D721Med (cell line): ENCODE results near the gene KRT9.
"Not testable (repeated sequence)": the region's sequence is repeated elsewhere in the genome, so short reads cannot be mapped to it uniquely, and the experiment has no call there.

Source experiments
- DNase-seq: peaks from one replicate; pipeline ENCODE4 v3.0.0; 2011; ENCODE audit warnings: low spot score; ENCODE audit not compliant: insufficient read length
- FAIRE-seq: peaks from 2 replicates; lab custom pipeline; 2011; peaks lifted over from hg19 to GRCh38; lab: Jason Lieb, UNC
- TF ChIP-seq, protein P1 (sequence below): IDR thresholded peaks from 2 replicates; pipeline ENCODE4 v1.5.1; 2012; ENCODE audit warnings: mild to moderate bottlenecking, control low read depth; ENCODE audit not compliant: insufficient read depth; ENCODE audit errors: missing control alignments

The KRT9 gene

DNA sequence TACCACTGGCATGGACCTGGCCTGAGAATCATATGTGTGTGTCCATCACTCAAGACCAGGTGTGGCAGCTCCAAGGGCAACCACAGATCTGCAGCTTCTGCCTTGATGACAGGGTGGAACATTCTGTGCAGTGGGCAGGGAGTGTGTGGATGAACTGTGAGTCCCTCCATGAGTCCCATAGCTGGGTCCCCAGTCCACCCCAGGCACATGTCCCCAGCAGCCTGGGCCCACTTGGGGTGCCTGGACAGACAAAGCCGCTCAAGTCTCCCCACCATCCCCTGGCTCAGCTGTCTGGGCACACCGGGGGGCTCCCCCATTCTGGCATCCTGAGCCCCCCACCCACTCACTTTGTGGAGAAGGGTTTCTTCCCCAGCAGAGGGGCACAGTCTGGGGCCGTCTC is 45.3 kb upstream of the KRT9 start:
- TF ChIP-seq, protein P1, sequence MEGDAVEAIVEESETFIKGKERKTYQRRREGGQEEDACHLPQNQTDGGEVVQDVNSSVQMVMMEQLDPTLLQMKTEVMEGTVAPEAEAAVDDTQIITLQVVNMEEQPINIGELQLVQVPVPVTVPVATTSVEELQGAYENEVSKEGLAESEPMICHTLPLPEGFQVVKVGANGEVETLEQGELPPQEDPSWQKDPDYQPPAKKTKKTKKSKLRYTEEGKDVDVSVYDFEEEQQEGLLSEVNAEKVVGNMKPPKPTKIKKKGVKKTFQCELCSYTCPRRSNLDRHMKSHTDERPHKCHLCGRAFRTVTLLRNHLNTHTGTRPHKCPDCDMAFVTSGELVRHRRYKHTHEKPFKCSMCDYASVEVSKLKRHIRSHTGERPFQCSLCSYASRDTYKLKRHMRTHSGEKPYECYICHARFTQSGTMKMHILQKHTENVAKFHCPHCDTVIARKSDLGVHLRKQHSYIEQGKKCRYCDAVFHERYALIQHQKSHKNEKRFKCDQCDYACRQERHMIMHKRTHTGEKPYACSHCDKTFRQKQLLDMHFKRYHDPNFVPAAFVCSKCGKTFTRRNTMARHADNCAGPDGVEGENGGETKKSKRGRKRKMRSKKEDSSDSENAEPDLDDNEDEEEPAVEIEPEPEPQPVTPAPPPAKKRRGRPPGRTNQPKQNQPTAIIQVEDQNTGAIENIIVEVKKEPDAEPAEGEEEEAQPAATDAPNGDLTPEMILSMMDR, result no peak
- DNase-seq (no peak), FAIRE-seq (no peak)

DNA sequence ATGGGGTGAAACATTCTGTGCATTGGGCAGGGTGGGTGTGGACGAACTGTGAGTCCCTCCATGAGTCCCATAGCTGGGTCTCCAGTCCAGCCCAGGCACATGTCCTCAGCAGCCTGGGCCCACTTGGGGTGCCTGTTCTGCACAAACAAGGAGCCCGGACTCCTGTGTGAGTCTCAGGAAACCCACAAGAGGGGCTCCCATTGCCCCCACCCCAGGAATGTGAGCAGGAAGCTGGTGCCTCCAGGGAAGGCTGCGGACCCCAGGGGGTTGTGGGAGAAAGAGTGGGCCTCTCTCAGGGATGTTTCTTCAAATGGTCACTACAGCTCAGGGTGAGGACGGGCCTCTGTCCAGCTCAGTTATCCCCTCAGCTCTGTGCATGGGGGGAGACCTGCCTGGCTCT is 44.6 kb upstream of the KRT9 start:
- DNase-seq, FAIRE-seq: not testable (repeated sequence)

DNA sequence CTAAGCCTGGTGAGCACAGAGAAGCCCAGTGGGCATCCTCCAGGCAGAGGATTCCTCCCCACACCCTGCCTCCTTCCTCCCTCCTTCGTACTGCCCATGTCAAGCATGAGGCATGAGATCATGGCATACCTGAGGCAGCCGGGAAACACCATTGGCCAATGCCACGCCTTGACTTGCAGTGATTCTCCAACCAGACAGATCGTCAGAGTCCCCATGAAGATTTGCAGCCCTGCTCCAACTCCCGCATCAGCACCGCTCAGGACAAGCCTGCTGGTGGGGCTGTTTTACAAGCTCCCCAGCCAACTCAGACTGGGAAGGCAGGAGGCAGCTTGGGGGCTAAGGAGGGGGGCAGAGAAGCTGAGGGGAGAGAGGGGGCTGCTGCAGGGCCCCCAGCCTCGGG is 43.6 kb upstream of the KRT9 start:
- DNase-seq, result no peak
- no peak for FAIRE-seq
- TF ChIP-seq, protein P1, result no peak

DNA sequence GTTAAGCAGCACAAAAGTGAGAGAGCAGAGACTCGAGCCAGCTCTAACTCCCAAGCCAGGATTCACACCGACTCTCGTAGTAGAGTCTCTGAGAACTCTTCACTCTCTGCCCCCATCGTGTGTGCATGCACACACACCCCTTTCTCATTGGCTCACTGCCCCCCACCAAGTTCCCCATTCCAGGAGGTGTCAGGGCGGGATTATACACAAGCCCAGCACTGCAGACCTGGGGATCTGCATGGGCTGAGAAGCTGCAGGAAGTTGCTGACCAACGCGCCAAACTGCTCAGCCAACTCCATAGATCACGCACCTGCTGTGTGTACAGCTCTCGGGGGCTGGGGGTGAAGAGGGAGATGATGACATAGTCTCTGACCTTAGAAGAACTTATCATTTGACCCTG is 42.9 kb upstream of the KRT9 start:
- not testable (repeated sequence) for DNase-seq, FAIRE-seq

DNA sequence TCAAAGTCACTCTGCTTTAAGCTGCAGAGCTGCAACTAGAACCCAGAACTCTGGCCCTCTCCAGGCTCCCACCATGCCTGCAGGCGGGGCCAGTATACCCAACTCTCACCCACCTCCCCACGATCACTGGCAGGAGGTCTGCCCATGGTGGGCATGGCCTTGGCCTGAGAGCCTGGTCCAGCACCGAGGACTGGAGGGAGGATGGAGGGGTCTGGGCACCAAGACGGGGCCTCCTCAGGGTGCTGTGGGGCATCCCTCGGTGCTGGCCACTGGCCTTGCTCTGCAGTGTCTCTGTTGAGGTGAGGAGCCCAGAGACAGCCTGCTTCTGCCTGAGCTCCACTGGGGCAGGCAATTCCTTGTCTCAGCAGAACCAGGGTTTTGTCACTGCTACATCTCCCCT is 42.2 kb upstream of the KRT9 start:
- TF ChIP-seq, protein P1, result no peak
- no peak for FAIRE-seq
- no peak for DNase-seq

DNA sequence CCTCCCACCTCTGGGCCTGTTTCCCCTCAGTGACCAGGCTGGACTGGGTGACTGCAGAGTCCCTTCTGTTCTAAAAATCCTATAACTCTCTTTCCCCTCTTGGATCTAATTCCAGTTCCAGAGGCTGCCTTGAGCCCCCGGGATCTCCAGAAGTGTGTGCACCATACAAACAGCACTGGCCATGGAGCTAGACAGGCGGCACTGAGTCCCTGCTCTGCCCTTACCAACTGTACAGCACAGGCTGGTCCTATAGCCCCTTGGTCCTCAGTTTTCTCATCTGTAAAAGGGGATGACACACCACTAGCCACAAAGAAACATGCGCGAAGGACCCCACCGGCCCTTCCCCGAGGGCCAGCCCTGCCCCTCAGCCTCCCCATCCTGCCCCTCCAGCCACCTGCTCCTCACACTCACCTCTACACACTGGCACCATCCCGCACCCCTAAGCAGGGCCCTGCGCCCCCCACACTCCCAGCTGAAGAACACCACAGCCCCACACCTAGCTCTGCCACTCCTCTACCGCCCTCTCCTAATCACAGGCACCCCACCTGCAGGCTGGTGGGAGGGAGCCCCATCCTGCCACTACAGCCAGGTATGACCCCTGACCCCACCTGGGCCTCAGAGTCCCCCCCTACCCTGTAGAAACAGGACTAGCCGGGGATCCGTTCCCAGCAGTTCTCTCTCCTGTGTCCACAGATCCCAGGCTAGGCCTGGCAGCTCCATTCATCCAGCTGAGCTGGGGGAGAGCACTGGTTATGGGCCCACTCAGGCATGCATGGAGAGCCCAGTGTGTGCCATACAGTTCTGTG is 41.6 kb upstream of the KRT9 start:
- DNase-seq (no peak), FAIRE-seq (no peak)
- TF ChIP-seq, protein P1, result no peak

DNA sequence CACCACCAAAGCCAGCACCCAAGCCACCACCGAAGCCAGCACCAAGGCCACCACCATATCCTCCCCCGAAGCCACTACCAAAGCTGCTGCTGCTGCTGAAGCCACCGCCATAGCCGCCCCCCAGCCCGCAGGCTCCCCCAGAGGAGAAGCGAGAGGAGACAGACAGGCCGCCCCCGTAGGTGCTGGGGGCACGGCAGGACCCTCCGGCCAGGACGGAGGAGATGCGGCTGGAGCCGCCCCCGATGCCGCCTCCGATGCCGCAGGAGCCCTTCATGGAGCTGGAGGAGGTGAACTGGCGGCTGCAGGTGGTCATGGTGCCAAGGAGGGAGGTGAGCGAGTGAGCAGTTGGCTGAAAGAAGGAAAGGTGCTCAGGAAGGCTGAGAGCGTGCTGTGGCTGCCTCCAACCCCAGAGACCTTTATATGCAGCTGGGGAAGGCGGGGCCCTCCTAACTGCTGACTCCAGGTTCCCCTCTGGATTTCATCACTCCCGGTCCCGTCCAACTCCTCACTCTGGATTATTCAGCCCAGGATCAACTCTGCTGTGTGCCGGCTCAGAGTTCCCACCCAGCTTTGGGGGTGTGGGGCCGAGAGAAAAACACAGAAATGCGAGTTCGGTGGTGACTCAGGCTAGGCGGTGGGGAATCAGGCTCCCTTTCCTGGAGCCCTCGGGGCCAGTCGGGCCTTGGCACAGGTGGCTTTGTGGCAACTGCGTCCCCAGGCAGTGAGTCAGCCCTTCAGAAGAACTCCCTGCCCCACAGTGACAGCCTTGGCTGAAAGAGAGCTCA is 40.7 kb upstream of the KRT9 start, which contains the start of gene KRT16:
Gene KRT16 (minus strand): TSS at position 392 of the 785 bp plus-strand sequence. CDS start 79 bp downstream, at position 313.
- not testable (repeated sequence) for FAIRE-seq, DNase-seq

DNA sequence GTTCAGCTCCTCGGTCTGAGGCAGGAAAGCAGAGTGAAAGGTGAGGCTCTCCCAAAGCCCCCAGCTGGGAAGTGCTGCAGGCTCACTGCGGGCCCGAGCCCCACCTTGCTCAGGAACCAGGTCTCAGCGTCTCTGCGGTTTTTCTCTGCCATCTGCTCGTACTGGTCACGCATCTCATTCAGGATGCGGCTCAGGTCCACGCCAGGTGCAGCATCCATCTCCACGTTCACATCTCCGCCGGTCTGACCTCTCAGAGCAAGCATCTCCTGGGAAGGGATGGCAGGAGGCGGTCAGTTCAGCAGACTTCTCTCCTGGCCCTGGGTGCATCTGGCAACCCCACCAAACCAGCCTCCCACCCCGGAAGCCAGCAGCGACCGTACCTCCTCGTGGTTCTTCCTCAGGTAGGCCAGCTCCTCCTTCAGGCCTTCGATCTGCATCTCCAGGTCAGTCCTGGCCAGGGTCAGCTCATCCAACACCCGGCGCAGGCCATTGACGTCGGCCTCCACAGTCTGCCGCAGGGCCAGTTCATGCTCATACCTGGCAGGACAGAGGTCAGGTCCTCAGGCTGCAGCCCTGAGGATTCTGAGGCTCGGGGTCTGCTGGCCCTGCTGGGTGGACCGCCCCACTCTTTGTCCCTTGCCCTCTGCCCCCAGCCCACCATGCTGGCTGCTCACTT is 39.2 kb upstream of the KRT9 start:
- no peak for FAIRE-seq

More for the DNA sequence above, 39.2 kb upstream of the KRT9 start:
- no peak for DNase-seq
- TF ChIP-seq, protein P1, result no peak
